HG02763 (cell line): ENCODE data around the gene GALNT9.
A peak's percentile ranks its signal among the peaks of the same experiment; 100 is the strongest.

Experiments
- ATAC-seq: cut with Tn5 transposase; IDR thresholded peaks from one replicate; pipeline ENCODE4 v1.9.1; 2021; ENCODE audit warnings: mild to moderate bottlenecking, moderate library complexity; ENCODE audit not compliant: unreplicated experiment

GALNT9 gene

DNA sequence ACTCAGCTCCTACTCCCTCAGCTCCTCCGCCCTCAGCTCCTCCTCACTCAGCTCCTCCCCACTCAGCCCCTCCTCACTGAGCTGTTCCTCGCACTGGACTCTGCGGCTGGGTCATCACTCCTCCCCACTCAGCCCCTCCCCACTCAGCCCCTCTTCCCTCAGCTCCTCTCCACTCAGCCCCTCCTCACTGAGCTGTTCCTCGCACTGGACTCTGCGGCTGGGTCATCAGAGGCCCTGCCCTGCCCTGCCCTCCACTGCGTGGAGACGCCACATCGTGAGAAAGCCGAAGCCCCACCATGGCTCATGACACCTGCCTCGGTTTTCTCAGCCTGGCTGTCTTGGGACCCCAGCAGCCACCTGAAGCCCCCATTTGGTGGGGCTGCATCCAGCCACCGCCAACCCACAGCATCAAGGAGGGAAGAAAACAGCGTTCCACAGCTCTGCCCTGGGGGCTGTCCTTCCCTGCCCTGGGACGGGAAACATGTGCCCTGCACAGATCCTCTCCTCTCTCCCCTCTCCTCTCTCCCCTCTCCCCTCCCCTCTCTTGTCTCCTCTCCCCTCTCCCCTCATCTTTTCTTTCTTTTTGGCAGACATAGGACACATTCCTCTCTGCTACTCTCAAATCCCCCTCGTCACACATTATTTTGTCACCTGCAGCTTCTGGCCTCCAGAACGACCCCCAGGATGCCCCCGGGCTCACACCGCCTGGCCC, 167.4 kb downstream of the GALNT9 start:
- ATAC-seq, result no peak

DNA sequence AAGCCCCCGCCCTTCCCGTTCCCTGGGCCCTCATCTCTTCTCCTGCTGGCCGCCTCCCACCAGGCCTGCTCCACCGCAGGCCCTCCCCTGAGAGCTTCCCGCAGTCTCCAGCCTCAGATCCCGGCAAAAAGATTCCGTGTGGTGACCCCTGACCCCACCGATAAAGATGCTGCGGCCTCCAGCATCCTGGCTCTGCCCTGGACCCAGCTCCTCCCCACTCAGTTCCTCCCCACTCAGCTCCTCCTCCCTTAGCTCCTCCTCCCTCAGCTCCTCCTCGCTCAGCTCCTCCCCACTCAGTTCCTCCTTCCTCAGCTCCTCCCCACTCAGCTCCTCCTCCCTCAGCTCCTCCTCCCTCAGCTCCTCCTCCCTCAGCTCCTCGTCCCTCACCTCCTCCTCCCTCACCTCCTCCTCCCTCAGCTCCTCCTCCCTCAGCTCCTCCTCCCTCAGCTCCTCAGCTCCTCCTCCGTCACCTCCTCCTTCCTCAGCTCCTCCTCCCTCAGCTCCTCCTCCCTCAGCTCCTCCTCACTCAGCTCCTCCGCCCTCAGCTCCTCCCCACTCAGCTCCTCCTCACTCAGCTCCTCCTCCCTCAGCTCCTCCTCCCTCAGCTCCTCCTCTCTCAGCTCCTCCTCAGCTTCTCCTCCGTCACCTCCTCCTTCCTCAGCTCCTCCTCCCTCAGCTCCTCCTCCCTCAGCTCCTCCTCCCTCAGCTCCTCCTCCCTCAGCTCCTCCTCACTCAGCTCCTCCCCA, 168.2 kb downstream of the GALNT9 start:
- ATAC-seq, result no peak

DNA sequence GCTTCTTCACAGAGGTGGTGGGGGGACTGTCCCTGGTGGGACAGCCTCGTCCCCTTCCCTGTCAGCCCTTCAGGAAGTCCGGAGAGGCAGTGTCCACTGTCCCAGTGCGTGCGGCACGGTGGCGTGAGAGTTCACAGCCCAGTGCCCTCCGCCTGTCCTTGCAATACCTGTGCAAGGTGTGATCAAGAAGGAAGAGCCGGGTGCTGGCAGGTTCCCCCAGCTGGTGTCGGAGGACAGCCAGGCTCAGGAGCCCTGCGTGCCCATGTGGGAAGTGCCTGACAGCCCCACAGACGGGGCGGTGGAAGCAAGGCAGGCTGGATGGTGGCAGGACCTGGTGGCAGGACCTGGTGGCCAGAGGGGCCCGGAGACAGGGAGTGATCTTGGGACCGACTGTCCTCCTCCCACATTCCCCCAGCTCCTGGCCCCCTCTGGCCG, 168.8 kb downstream of the GALNT9 start:
- no peak for ATAC-seq

DNA sequence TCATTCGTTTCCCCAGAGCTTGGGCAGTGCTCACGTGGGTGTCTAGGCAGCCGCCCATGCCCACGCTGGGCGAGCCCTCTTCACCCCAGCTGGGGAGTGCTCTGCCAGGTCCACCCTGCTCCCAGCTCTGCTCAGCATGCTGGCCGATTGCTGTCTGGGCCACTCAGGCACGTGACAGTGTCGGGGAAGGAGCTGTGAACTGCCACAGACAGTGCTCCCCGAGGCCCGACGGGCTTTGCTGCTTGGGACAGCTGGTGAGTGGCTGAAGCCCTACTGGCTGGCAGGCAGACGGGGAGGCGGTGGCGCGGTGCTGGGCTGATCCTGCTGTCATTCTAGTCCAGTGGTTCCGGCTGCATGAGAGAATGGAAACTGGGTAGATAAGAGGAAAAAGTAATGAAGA, 169.4 kb downstream of the GALNT9 start:
- no peak for ATAC-seq

DNA sequence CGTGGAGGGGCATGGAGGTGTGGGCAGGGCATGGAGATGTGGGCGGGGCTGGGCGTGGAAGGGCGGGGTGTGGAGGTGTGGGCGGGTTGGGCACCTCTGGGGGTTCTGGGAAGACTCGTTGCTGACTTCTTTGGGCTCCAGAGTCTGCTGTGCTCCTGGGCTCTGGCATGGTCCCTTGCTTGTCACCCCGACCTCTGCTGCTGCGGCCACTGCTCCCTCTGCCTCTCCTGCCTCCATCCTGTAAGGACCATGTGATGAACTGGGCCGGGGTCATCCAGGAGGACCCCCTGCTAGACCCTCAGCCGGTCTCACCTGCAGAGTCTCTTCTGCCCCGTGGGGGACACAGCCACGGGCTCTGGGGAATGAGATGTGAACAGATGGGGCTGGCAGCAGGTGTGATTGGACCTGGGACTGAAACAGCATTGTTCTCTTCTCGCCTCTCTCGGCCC, 169.8 kb downstream of the GALNT9 start:
- no peak for ATAC-seq

DNA sequence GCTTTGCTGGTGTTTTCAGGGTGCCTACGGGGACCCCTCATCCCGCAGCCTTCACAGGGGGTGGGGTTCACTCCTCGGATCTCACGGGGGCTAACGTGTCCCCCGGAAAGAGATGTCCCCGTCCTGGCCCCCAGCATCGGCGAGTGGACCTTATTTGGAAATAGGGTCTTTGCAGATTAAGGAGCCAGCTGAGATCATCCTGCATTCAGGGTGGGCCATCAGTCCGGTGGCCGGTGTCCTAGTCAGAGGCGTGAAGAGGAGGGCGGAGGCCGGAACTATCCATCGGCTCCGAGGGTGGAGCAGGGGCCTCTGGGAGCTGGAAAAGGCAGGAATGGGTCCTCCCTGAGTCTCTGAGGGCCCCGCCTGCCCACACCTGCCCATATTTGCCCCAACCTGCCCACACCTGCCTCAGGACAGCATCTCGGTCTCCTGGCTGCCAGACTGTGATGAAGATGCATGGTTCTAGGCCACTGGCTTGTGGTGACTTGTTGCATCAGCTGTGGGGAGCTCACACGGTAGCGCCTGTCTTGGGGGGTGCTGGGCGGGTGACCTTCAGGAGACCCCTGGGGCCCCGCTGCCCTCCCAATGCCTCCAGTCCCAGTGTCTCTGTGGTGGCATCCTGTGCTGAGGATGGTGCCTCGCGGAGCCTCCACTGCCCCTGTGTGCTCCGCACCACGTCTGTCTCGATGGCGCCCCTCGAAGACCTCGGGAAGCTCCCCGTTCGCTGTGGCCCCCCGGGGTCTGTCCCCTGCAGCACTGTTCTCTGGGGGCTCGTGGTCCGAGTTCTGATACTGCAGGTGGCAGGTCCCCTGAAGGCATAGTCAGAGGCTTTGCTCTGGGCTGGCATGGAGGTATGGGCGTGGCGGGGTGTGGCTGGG, 170.5 kb downstream of the GALNT9 start:
- ATAC-seq, result no peak

DNA sequence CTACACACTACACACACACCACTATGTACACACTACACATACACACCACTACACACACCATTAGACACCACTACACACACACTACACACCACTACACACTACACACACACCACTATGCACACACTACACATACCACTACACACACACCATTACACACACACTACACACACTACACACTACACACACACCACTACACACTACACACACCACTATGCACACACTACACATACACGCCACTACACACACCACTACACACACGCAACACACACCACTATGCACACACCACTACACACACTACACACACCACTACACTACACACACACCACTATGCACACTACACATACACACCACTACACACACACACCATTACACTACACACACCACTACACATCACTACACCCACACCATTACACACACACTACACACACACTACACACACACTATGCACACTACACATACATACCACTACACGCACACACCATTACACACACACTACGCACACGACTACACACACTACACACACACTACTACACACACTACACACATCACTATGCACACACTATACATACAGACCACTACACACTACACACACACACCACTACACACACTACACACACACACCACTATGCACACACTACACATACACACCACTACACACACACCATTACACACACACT, 171.5 kb downstream of the GALNT9 start:
- no peak for ATAC-seq

DNA sequence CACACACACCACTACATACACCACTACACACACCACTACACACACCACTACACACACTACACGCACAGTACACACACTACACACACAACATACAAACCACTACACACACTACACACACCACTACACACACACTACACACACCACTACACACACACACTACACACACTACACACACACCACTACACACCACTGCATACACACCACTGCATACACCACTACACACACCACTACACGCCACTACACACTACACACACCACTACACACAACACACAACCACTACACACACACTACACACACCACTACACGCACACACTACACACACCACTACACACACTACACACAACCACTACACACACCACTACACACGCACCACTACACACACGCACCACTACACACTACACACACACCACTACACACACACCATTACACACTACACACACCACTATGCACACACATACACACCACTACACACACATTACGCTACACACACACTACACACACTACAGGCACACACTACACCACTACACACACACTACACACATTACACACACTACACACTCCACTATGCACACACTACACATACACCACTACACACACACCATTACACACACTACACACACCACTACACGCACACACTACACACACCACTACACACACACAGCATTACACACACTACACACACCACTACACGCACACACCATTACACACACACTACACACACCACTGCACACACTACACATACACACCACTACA, 172.6 kb downstream of the GALNT9 start:
- no peak for ATAC-seq

DNA sequence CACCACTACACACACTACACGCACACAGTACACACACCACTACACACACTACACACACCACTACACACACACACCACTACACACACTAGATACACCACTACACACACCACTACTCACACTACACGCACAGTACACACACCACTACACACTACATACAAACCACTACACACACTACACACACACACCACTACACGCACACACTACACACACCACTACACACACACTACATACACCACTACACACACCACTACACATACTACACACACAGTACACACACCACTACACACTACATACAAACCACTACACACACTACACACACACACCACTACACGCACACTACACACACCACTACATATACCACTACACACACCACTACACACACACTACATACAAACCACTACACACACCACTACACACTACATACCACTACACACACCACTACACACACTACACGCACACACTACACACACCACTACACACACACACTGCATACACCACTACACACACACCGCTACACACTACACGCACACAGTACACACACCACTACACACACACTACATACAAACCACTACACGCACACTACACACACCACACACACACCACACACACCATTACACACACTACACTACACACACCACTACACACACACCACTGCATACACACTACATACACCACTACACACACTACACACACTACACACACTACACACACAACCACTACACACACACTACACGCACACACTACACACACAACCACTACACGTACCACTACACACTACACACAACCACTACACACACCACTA, 173.4 kb downstream of the GALNT9 start:
- ATAC-seq, result no peak

DNA sequence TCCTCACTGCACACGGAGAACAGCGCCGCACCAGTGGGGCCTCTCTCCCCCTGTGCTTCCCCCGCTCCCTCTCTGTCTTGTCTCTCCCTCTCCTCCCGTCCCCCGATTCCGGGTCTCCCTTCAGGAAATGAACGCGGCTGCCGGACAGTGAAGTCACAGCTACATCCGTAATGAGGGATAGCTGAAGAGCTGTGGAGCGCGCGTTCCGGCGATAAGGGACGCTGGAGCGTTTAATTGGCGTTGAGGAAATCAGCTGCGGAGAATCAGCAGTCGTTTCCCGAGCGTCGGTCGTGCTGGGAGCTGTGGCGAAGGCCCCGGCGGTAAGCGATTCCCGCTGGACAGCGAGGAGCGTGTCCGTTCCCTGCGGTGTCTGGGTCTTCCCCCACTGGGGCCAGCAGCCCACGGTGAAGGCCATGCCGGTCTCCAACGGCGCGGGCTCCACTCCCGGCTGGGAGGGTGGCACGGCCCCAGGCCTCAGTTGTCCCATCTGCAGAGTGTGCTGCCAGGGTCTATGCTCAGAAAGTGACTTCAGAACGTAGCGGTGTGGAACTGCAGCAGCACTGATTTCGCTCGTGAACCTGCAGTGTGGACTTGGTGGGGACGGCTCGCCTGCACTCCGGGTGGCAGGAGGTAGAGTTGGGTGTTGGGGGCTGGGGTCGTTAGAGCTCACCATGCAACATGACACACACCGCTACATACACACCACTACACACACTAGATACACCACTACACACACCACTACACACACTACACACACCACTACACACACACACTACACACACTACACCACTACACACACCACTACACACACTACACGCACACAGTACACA, 174.2 kb downstream of the GALNT9 start:
- no peak for ATAC-seq

DNA sequence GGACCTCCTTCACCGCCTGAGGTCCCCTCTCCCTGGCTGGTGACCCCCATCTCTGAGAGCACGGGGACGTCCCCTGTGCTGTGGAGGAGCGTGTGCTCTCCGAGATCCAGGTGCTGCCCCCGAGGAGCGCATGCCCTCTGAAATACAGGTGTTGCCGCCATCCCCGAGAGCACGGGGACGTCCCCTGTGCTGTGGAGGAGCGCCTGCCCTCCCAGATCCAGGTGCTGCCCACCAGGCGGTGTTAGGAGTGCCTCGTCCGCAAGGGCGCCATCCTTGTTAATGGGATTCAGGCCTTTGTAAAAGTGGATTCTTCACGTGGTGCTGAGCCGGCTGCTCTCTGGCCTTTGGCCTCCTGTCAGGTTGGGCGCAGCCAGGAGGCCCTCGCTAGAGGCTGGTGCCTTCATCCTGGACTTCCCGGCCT, 175.0 kb downstream of the GALNT9 start:
- no peak for ATAC-seq

DNA sequence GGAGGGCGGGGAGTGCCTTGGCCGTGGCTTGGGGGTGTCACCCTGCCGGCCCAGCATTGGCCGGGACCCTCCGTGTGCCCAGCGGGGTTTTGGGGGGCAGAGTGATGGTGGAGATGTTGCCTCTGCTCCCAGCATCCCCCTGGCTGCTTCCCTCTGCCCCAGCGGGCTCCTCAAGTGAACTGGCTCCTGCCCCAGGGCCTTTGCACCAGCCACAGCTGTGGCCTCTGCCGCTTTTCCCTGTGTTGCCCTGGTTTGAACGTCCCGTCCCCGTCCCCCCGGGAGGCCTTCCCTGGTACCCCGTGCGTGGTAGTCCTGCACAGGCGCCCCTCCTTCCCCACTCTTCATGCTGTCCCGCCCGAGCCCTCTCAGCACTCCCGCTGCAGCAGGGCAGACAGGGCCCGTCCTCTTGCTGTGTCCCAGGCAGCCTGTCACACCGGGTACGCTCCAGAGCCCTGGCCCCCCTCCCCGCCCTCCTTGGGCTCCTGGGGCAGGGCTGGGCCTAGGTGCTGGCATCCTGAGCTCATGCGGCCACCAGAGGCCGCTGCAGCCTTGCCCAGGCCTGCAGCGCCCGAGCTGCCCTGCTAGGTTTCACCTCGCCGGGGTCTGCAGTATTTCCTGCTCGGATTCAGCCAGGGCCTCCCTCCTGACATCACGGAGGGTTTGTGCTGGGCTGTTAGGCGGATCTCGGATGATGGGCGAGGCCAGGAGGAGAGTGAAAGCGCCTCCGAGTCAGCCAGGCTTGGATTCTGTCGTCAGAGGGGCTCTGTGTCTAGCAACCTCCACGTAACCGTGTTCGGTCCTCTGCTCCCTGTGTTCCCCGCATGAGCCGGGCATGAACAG, 175.7 kb downstream of the GALNT9 start:
- ATAC-seq, result peak; percentile 67

DNA sequence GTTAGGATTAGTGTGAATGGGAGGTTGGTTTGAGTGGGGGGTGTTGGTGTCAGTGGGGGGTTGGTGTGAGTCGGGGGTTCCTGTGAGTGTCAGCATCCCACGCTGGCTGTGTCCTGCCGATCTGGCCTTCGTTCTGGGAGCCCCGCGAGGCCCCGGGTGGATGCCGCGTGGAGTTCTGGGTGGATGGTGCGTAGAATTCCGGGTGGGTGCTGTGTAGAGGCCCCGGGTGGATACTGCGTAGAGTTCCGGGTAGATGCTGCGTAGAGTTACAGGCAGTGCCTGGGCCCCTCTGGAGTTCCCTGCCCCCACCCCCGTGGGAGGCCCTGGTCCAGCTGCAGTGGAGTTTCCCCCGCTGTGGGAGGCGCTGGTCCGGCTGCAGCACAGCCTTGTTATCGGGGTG, 176.4 kb downstream of the GALNT9 start:
- ATAC-seq, result no peak

DNA sequence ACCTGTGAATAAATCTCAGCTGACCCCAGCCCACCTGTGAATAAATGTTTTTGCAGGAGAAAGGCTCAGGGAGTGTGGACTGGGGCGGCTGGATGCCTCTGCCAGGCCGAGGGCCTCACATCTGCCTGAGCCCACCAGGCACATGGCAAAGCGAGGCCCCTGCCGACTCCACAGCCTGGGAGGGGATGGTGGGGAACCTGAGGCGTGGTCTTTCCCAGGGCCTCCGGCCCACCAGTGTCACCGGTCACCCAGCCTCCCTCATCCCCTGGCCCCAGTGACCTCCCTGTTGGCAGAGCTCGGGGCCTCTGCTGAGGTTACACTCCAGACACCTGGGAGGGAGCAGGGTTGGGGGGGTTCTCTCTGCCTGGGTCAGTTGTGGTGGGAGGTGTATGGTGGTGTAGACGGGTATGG, 177.0 kb downstream of the GALNT9 start:
- ATAC-seq, result no peak

DNA sequence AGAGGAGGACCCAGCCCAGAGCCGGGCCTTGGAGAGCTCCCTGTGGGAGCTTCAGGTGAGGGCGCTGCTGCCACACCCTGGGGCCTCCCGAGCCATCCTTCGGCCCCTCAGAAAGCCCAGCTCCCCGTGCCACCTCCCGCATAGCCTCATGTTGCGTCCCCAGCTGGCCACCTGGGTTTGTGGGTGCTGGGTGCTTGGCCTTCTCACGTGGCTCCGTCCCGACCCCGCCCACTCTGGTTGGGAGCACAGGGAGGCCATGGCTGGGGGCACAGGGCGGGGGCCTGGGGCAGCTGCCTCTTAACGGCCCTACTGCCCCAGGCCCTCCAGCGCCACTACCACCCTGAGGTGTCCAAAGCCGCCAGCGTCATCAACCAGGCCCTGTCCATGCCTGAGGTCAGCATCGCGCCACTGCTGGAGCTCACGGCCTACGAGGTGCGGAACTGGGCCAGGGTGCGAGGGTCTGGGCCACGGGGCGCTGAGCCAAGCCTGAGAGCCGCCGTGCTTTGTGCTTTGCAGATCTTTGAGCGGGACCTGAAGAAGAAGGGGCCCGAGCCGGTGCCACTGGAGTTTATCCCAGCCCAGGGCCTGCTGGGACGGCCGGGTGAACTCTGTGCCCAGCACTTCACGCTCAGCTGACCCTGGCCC, 177.5 kb downstream of the GALNT9 start:
- no peak for ATAC-seq

DNA sequence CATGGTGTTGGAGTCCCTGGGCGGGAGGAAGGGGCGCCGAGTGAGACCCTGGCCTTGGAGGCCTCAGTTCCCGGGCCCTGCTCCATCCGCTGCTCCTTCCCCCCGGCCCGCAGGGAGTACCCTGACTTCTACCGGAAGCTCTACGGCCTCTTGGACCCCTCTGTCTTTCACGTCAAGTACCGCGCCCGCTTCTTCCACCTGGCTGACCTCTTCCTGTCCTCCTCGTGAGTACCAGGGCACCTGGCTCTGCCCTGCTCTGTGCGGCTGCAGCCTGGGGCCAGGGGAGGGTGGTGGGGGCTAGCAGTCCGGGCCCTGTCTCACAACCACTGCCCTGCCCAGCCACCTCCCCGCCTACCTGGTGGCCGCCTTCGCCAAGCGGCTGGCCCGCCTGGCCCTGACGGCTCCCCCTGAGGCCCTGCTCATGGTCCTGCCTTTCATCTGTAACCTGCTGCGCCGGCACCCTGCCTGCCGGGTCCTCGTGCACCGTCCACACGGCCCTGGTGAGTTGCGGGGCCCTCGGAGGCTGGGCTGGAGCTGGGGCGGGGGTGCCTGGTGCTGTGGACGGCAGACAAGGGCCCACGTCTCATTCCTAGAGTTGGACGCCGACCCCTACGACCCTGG, 178.1 kb downstream of the GALNT9 start:
- no peak for ATAC-seq

DNA sequence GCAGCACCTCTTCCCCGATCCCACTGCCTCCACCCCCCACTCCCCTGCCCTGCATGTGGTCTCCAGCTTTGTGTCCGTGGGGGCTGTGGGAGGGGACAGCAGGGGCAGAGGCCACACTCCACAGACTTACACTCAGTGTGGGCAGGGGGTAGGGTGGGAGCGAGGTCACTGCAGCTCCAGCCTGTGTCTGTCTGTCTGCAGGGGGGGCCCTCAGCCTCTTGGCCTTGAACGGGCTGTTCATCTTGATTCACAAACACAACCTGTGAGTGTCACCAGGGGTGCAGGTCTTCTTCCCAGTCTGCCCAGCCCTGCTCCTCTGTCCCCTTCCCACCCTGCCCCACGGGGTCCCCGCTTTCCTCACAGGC, 178.6 kb downstream of the GALNT9 start:
- ATAC-seq, result no peak
